Lower leg skin (tissue), 3 donors: Measurements from ENCODE around the gene HHIP.

Experiments
- CTCF ChIP-seq, 3 donors: fragments of 450-650 bp; IDR thresholded peaks; one replicate each; pipeline ENCODE4 v1.5.1; 2016; ENCODE audit warnings: antibody characterized with exemption in 3 of 3, mild to moderate bottlenecking in 3 of 3, moderate library complexity in 2 of 3
- POLR2A ChIP-seq, 2 donors: fragments of 450-650 bp; IDR thresholded peaks; one replicate each; pipeline ENCODE4 v1.6.1; 2016 to 2017; ENCODE audit warnings: antibody characterized with exemption in 2 of 2, mild to moderate bottlenecking in 1 of 2, moderate library complexity in 1 of 2

GRCh38 chr4:144703494-144703893 is 57.5 kb downstream of the HHIP start:
- TF ChIP-seq CTCF (IDR thresholded peaks at IDR 0.05) (no peak), POLR2A (IDR thresholded peaks at IDR 0.05) (no peak)
